SK-N-SH treated with all-trans-retinoic acid at 6 μM for 48 hours (cell line): ENCODE results near the gene RNASET2.

ENCODE experiments used
- ATAC-seq: fragments of 200-7000 bp; cut with Tn5 transposase; 3 replicates; pipeline ENCODE4 v1.9.1; 2020; ENCODE audit warnings: mild to moderate bottlenecking, moderate library complexity
- ARNTL ChIP-seq: fragments of 450-650 bp; formaldehyde crosslinking; IDR thresholded peaks from 2 replicates; pipeline ENCODE4 v1.5.0; 2020; ENCODE audit warnings: low read depth, mild to moderate bottlenecking, moderate library complexity, borderline replicate concordance
- BACH2 ChIP-seq: fragments of 250-450 bp; sonication (Bioruptor Pico); IDR thresholded peaks from 2 replicates; pipeline ENCODE4 v1.9.0; 2021; ENCODE audit warnings: mild to moderate bottlenecking, borderline replicate concordance
- CSDC2 ChIP-seq: fragments of 250-450 bp; sonication (Bioruptor Pico); IDR thresholded peaks from 2 replicates; pipeline ENCODE4 v1.5.0; 2020; ENCODE audit warnings: mild to moderate bottlenecking, moderate library complexity
- CSRNP3 ChIP-seq: fragments of 250-450 bp; sonication (Bioruptor Pico); IDR thresholded peaks from 2 replicates; pipeline ENCODE4 v1.5.1; 2021; ENCODE audit warnings: mild to moderate bottlenecking, moderate library complexity
- GLIS3 ChIP-seq: fragments of 250-450 bp; sonication (Bioruptor Pico); IDR thresholded peaks from 2 replicates; pipeline ENCODE4 v1.5.0; 2020; ENCODE audit warnings: mild to moderate bottlenecking, moderate library complexity
- ISL1 ChIP-seq: fragments of 250-450 bp; sonication (Bioruptor Pico); IDR thresholded peaks from 2 replicates; pipeline ENCODE4 v2.1.2; 2022; ENCODE audit warnings: mild to moderate bottlenecking, moderate library complexity
- OSR1 ChIP-seq: fragments of 250-450 bp; sonication (Bioruptor Pico); IDR thresholded peaks from 2 replicates; pipeline ENCODE4 v1.8.0; 2022; ENCODE audit warnings: moderate library complexity, mild to moderate bottlenecking, inconsistent platforms
- PATZ1 ChIP-seq: fragments of 250-450 bp; sonication (Bioruptor Pico); IDR thresholded peaks from 2 replicates; pipeline ENCODE4 v1.8.0; 2020; ENCODE audit warnings: mild to moderate bottlenecking, moderate library complexity, borderline replicate concordance
- POU6F1 ChIP-seq: fragments of 250-450 bp; sonication (Bioruptor Pico); IDR thresholded peaks from 2 replicates; pipeline ENCODE4 v1.8.0; 2021; ENCODE audit warnings: low read depth, mild to moderate bottlenecking, moderate library complexity, borderline replicate concordance
- RARB ChIP-seq: fragments of 250-450 bp; sonication (Bioruptor Pico); IDR thresholded peaks from 2 replicates; pipeline ENCODE4 v1.8.0; 2021; ENCODE audit warnings: mild to moderate bottlenecking, moderate library complexity
- TCF4 ChIP-seq: fragments of 250-450 bp; sonication (Bioruptor Pico); IDR thresholded peaks from 2 replicates; pipeline ENCODE4 v1.8.0; 2021; ENCODE audit warnings: mild to moderate bottlenecking, moderate library complexity, borderline replicate concordance
- TOX ChIP-seq: fragments of 250-450 bp; sonication (Bioruptor Pico); IDR thresholded peaks from 2 replicates; pipeline ENCODE4 v1.8.0; 2021; ENCODE audit warnings: mild to moderate bottlenecking, moderate library complexity, borderline replicate concordance
- TSHZ2 ChIP-seq: fragments of 250-450 bp; sonication (Bioruptor Pico); IDR thresholded peaks from 2 replicates; pipeline ENCODE4 v1.5.0; 2020; ENCODE audit warnings: mild to moderate bottlenecking, moderate library complexity
- ZC3H10 ChIP-seq: fragments of 250-450 bp; sonication (Bioruptor Pico); IDR thresholded peaks from 2 replicates; pipeline ENCODE4 v1.5.1; 2021; ENCODE audit warnings: mild to moderate bottlenecking, moderate library complexity
- ZFP30 ChIP-seq: fragments of 450-650 bp; formaldehyde crosslinking; IDR thresholded peaks from 2 replicates; pipeline ENCODE4 v1.5.0; 2022; ENCODE audit warnings: mild to moderate bottlenecking, moderate library complexity
- ZNF565 ChIP-seq: fragments of 450-650 bp; formaldehyde crosslinking; conservative IDR thresholded peaks from 2 replicates; pipeline ENCODE4 v1.5.0; 2020; ENCODE audit warnings: low read depth, mild to moderate bottlenecking, moderate library complexity
- ZNF8 ChIP-seq: fragments of 450-650 bp; formaldehyde crosslinking; IDR thresholded peaks from 2 replicates; pipeline ENCODE4 v1.5.0; 2020; ENCODE audit warnings: mild to moderate bottlenecking, moderate library complexity

The RNASET2 gene

GRCh38 chr6:166933396-166933795, 23.0 kb downstream of the RNASET2 start:
- ATAC-seq = no peak
- TF ChIP-seq TOX (no peak), GLIS3 (CRISPR knock-in tag) (no peak), ISL1 (CRISPR knock-in tag) (no peak), ZC3H10 (CRISPR knock-in tag) (no peak), ZNF565 (CRISPR knock-in tag) (no peak)

GRCh38 chr6:166932616-166933015, 23.7 kb downstream of the RNASET2 start:
- TF ChIP-seq ISL1 (CRISPR knock-in tag) = no peak

GRCh38 chr6:166932116-166932515, 24.2 kb downstream of the RNASET2 start:
- no peak for ATAC-seq
- TF ChIP-seq GLIS3 (CRISPR knock-in tag) = no peak
- TF ChIP-seq PATZ1 (CRISPR knock-in tag) = no peak
- no peak for TF ChIP-seq CSRNP3 (CRISPR knock-in tag)
- TF ChIP-seq, all 23 proteins: peak for 0

More at GRCh38 chr6:166932616-166933015, 23.7 kb downstream of the RNASET2 start:
- ATAC-seq = no peak

- no peak for ATAC-seq
- no peak for TF ChIP-seq ZFP30
- TF ChIP-seq ARNTL (CRISPR knock-in tag) = no peak
- TF ChIP-seq ZNF565 (CRISPR knock-in tag) = no peak
- TF ChIP-seq CSDC2 (CRISPR knock-in tag) = no peak
- TF ChIP-seq RARB (CRISPR knock-in tag) = no peak
- no peak for TF ChIP-seq OSR1 (CRISPR knock-in tag)
- TF ChIP-seq TCF4 = no peak
- TF ChIP-seq, all 23 proteins: peak for 0
Measured at GRCh38 chr6:166931426-166931970, 24.9 kb downstream of the RNASET2 start.

- no peak for TF ChIP-seq ISL1 (CRISPR knock-in tag)
- TF ChIP-seq BACH2 (CRISPR knock-in tag) = no peak
- no peak for TF ChIP-seq POU6F1 (CRISPR knock-in tag)
- no peak for TF ChIP-seq RARB (CRISPR knock-in tag)
- TF ChIP-seq ZNF8 = no peak
- no peak for TF ChIP-seq TCF4
- no peak for TF ChIP-seq TOX
- no peak for TF ChIP-seq ZC3H10 (CRISPR knock-in tag)
- no peak for TF ChIP-seq TSHZ2
- no peak for TF ChIP-seq ZNF565 (CRISPR knock-in tag)
- no peak for TF ChIP-seq ZFP30
- no peak for TF ChIP-seq ARNTL (CRISPR knock-in tag)
- ATAC-seq = no peak
Measured at GRCh38 chr6:166930354-166930891, 25.9 kb downstream of the RNASET2 start.
